K562 (cell line): Measurements from ENCODE around the gene LYPD4. TPM values are rescaled to one million over a fixed set of nuclear protein-coding genes. Genes with fewer than 3 reads are reported as not detected.

Experiments
- ESRRA ChIP-seq: fragments of 450-650 bp; IDR thresholded peaks from 2 replicates; pipeline ENCODE4 v1.6.1; 2014; ENCODE audit warnings: low read depth, mild to moderate bottlenecking, moderate library complexity, borderline replicate concordance
- FOXM1 ChIP-seq, 2 experiments: fragments of 450-650 bp in 1 of 2; sonication (generic) in 1 of 2; formaldehyde crosslinking in 1 of 2; IDR thresholded peaks; 2 replicates each; pipeline versions ENCODE4 v1.6.1 to v1.9.0; 2017 to 2022; ENCODE audit warnings: low read depth in 2 of 2, mild to moderate bottlenecking in 2 of 2, missing genetic modification reagents in 1 of 2, moderate library complexity in 1 of 2
- HCFC1 ChIP-seq: IDR thresholded peaks from 2 replicates; pipeline ENCODE4 v1.6.1; 2012; ENCODE audit warnings: low read depth, low read length, improper control_type of control experiment
- MGA ChIP-seq: fragments of 450-650 bp; IDR thresholded peaks from 2 replicates; pipeline ENCODE4 v1.6.1; 2016; ENCODE audit warnings: mild to moderate bottlenecking, moderate library complexity
- ZBTB33 ChIP-seq: sonication (generic); formaldehyde crosslinking; IDR thresholded peaks from 2 replicates; pipeline ENCODE4 v1.8.1; 2023; ENCODE audit warnings: mild to moderate bottlenecking, missing genetic modification reagents
- ZC3H11A ChIP-seq: IDR thresholded peaks from 2 replicates; pipeline ENCODE4 v1.6.1; 2012; ENCODE audit warnings: low read depth, low read length, improper control_type of control experiment
- ZNF274 ChIP-seq: IDR thresholded peaks from 2 replicates; pipeline ENCODE4 v1.6.1; 2011; ENCODE audit warnings: low read depth, mild to moderate bottlenecking, low read length, moderate library complexity, borderline replicate concordance
- polyA plus RNA-seq, 8 experiments: library from polyadenylated mRNA; depleted of rRNA in 4 of 8; stranded (reverse) in 5 of 8; unstranded in 3 of 8; fragments of >200 nt; fragmentation: Nextera tagmentation in 2 of 8; fragmentation: Illumina TruSeq in 1 of 8; extraction: Ambion mirVana in 2 of 8; extraction: Trizol in 1 of 8; gene quantifications; 2 replicates each; pipeline versions ENCODE4 v1.2.1 to v1.2.3, GENCODE V29; 2011 to 2014; ENCODE audit warnings: inconsistent platforms in 1 of 8, missing spikeins in 1 of 8
- total RNA-seq, 7 experiments: library from RNA; depleted of rRNA in 6 of 7; stranded (reverse); fragments of >200 nt in 6 of 7; fragmentation: Illumina TruSeq in 2 of 7; extraction: Trizol in 2 of 7; gene quantifications; 2 replicates each; pipeline versions ENCODE4 v1.2.1 to v1.2.3, GENCODE V29; 2011 to 2021; ENCODE audit warnings: low replicate concordance in 1 of 7
- TF ChIP-seq, protein P1 (sequence below): fragments of 250-450 bp; sonication (Bioruptor Pico); IDR thresholded peaks from 2 replicates; pipeline ENCODE4 v1.8.0; 2022; ENCODE audit warnings: inconsistent platforms, mild to moderate bottlenecking, moderate library complexity, borderline replicate concordance
- TF ChIP-seq, protein P2 (sequence below): fragments of 450-650 bp; IDR thresholded peaks from 2 replicates; pipeline ENCODE4 v1.6.1; 2016; ENCODE audit warnings: missing biosample characterization, missing genetic modification characterization
- TF ChIP-seq, protein P3 (sequence below): sonication (generic); formaldehyde crosslinking; IDR thresholded peaks from 2 replicates; pipeline ENCODE4 v1.8.1; 2023; ENCODE audit warnings: mild to moderate bottlenecking, missing genetic modification reagents

LYPD4 gene
- total and polyA plus RNA-seq, 9 of the 15 experiments (the other 6 are each of a cell fraction or from before 2014, with no cell fraction given), result 0.11 TPM; not detected in 8

DNA sequence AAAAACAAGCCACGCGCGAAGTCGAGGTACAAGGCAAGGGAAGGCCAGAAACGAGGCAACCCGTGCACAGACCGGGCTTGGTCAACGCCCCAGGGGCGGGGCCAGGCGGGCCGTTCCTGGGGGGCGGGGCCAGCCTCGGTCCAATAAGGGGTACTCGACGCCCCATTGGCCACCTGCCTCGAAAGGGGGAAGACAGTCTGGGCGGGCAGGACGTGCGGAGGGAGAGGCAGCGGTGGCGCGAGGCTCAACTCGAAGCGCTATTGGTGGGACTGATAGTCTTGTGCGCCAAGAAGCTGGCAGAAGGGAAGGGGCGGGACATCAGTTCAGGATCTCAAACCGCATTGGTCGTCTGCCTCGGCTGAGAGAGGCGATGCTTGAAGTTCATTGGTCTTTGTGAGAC is at the start of gene LYPD4 (continued):
- TF ChIP-seq, protein P1, sequence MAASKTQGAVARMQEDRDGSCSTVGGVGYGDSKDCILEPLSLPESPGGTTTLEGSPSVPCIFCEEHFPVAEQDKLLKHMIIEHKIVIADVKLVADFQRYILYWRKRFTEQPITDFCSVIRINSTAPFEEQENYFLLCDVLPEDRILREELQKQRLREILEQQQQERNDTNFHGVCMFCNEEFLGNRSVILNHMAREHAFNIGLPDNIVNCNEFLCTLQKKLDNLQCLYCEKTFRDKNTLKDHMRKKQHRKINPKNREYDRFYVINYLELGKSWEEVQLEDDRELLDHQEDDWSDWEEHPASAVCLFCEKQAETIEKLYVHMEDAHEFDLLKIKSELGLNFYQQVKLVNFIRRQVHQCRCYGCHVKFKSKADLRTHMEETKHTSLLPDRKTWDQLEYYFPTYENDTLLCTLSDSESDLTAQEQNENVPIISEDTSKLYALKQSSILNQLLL (CRISPR knock-in tag), result no peak
- TF ChIP-seq MGA (peak; percentile 62), ESRRA (no peak), HCFC1 (no peak), FOXM1 (IDR thresholded peaks at IDR 0.05; ENCODE audit: low read depth) (no peak), FOXM1 (CRISPR knock-in tag; IDR thresholded peaks at IDR 0.05; ENCODE audit: low read depth) (no peak), ZNF274 (no peak), ZC3H11A (no peak), ZBTB33 (CRISPR knock-in tag) (peak; percentile 96)
- TF ChIP-seq, protein P2, sequence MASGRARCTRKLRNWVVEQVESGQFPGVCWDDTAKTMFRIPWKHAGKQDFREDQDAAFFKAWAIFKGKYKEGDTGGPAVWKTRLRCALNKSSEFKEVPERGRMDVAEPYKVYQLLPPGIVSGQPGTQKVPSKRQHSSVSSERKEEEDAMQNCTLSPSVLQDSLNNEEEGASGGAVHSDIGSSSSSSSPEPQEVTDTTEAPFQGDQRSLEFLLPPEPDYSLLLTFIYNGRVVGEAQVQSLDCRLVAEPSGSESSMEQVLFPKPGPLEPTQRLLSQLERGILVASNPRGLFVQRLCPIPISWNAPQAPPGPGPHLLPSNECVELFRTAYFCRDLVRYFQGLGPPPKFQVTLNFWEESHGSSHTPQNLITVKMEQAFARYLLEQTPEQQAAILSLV, result no peak
- TF ChIP-seq, protein P3, sequence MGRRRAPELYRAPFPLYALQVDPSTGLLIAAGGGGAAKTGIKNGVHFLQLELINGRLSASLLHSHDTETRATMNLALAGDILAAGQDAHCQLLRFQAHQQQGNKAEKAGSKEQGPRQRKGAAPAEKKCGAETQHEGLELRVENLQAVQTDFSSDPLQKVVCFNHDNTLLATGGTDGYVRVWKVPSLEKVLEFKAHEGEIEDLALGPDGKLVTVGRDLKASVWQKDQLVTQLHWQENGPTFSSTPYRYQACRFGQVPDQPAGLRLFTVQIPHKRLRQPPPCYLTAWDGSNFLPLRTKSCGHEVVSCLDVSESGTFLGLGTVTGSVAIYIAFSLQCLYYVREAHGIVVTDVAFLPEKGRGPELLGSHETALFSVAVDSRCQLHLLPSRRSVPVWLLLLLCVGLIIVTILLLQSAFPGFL (CRISPR knock-in tag), result no peak
